Body of pancreas (tissue), 4 donors: ENCODE measurements around the gene CDH4. TPM values are rescaled to one million over a fixed set of nuclear protein-coding genes. Genes with fewer than 3 reads are reported as not detected.

ENCODE experiments used
- ATAC-seq: fragments of 150-250 bp; one replicate; pipeline ENCODE4 v1.9.1; 2016
- DNase-seq, 4 donors: peaks; one replicate each; pipeline ENCODE4 v3.0.0-alpha.2; 2019
- H3K27ac ChIP-seq, 4 donors: fragments of 200-600 bp; sonication (generic); 1 replicate in 3 of 4; 2 replicates in 1 of 4; pipeline versions ENCODE4 v1.5.1 to v1.6.1; 2016 to 2019; ENCODE audit warnings: mild to moderate bottlenecking in 1 of 4, mixed read lengths in 1 of 4, moderate library complexity in 1 of 4
- H3K27me3 ChIP-seq, 2 donors: fragments of 200-600 bp; sonication (generic); one replicate each; pipeline ENCODE4 v1.6.0; 2016; ENCODE audit warnings: mild to moderate bottlenecking in 1 of 2
- H3K36me3 ChIP-seq, 2 donors: fragments of 200-600 bp; sonication (generic); replicated peaks in 1 of 2; 2 replicates each; pipeline ENCODE4 v1.5.1; 2016; ENCODE audit warnings: low read depth in 2 of 2; ENCODE audit not compliant: insufficient read depth in 1 of 2
- H3K4me1 ChIP-seq: fragments of 200-600 bp; sonication (generic); one replicate; pipeline ENCODE4 v1.6.0; 2016
- H3K4me3 ChIP-seq, 2 donors: fragments of 200-600 bp; sonication (generic); 1 replicate in 1 of 2; 2 replicates in 1 of 2; pipeline ENCODE4 v1.5.1; 2016 to 2019
- H3K9me3 ChIP-seq, 3 donors: fragments of 200-600 bp; sonication (generic); 1 replicate in 2 of 3; 2 replicates in 1 of 3; pipeline ENCODE4 v1.5.1; 2016
- POLR2A ChIP-seq, 3 donors: fragments of 450-650 bp; IDR thresholded peaks; one replicate each; pipeline ENCODE4 v1.6.1; 2016; ENCODE audit warnings: antibody characterized with exemption in 3 of 3, mild to moderate bottlenecking in 2 of 3
- WGBS, 2 donors: methylation state at CpG; one replicate each; pipeline ENCODE4 v1.1.5; 2017; 5-methylcytosine and 5-hydroxymethylcytosine counted together
- intact Hi-C: fragments of 100-400 bp; cut with DNase I; formaldehyde crosslinking; loops from one replicate; pipeline ENCODE4 v1.15.1; 2023
- total RNA-seq, 2 donors: library from RNA; depleted of rRNA; stranded (reverse); fragments of >200 nt; gene quantifications; one replicate each; pipeline ENCODE4 v1.1.0, GENCODE V29; 2016
- TF ChIP-seq, protein P1 (sequence below), 7 experiments: fragments of 450-650 bp in 4 of 7; fragments of 200-600 bp in 3 of 7; sonication (generic) in 3 of 7; IDR thresholded peaks; one replicate each; pipeline ENCODE4 v1.5.1; 2016 to 2019; ENCODE audit warnings: antibody characterized with exemption in 7 of 7

Gene CDH4
- total RNA-seq, 2 donors from 2014 or later: 0.33 to 0.52 TPM

DNA sequence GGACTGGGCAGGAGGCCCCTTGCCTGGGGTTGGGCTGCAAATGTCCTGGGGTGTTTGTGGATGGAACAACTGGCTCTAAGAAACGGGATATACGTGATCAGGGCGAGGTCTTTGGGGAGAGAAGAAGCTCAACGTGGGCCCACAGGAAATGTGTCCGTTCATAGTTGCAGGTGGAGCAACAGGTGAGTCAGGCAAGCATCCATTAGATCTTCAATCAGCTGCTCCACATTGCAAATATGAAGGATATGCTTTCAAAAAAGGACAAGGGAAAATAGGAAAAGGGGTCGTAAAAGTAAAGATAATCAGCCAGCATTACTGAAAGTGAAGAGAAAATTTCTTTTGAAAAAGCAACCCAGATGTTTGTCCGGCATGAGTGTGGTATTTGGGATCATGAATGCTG, 251.0 kb downstream of the CDH4 start:
- Histone ChIP-seq H3K27ac (no peak overlapping the region), H3K27me3 (no peaks in the 10 kb centered on the region), H3K4me3 (no peak overlapping the region), H3K4me1 (no peaks in the 10 kb centered on the region), H3K36me3 (no peaks in the 10 kb centered on the region), H3K9me3 (no peaks in the 10 kb centered on the region)
- TF ChIP-seq, protein P1, sequence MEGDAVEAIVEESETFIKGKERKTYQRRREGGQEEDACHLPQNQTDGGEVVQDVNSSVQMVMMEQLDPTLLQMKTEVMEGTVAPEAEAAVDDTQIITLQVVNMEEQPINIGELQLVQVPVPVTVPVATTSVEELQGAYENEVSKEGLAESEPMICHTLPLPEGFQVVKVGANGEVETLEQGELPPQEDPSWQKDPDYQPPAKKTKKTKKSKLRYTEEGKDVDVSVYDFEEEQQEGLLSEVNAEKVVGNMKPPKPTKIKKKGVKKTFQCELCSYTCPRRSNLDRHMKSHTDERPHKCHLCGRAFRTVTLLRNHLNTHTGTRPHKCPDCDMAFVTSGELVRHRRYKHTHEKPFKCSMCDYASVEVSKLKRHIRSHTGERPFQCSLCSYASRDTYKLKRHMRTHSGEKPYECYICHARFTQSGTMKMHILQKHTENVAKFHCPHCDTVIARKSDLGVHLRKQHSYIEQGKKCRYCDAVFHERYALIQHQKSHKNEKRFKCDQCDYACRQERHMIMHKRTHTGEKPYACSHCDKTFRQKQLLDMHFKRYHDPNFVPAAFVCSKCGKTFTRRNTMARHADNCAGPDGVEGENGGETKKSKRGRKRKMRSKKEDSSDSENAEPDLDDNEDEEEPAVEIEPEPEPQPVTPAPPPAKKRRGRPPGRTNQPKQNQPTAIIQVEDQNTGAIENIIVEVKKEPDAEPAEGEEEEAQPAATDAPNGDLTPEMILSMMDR (IDR thresholded peaks at IDR 0.05): no peak
- TF ChIP-seq POLR2A (IDR thresholded peaks at IDR 0.05): no peak
- DNase-seq: no peak
- ATAC-seq: no peak
- intact Hi-C loops: no loop called here
- WGBS, 2 donors: 56 to 59% methylated on average over 7 of the region's 7 CpGs

DNA sequence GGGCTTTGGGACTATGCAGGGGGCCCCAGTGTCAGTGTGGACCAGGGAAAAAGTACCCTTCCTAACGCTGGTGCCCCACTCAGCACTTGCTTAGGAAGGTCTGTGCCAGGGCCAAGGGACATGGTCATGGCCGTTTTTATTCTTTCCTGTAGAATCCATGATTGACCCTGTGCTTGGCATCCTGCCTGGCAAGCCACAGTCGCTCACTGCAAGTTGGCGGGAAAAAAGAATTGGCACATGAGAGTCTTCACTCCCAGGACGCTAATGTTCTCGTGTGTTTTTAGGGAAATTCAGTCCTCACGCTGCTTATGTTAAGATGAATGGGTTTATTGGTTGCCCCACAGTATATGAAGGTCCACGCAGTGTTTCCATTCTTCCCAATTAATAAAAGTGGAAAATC, 253.4 kb downstream of the CDH4 start:
- intact Hi-C loops: no loop called here
- Histone ChIP-seq H3K27me3 (no peaks in the 10 kb centered on the region), H3K4me3 (no peak overlapping the region), H3K36me3 (no peaks in the 10 kb centered on the region), H3K27ac (no peak overlapping the region), H3K9me3 (no peaks in the 10 kb centered on the region), H3K4me1 (no peaks in the 10 kb centered on the region)
- TF ChIP-seq POLR2A (IDR thresholded peaks at IDR 0.05): no peak
- TF ChIP-seq, protein P1 (IDR thresholded peaks at IDR 0.05): no peak
- DNase-seq (no peak), ATAC-seq (no peak)
- WGBS, 2 donors: 58 to 61% methylated on average over 8 of the region's 8 CpGs

DNA sequence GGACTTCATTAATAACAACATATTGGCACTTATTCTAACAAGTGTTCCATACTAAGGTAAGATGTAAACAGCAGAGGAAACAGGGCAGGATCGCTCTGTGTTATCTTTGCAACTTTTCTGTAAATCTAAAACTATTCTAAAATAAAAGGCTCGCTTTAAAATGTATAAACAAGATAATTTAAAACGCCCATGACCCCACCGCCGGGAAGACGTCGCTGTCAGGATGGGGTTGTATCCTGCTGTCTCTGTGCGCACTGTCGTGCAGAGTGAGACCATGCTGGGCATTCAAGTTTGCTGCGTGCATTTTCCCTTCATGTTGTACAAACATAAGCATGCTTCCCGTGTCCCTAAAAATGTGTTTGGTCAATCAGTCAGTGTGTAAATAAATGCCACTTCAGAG, 255.7 kb downstream of the CDH4 start:
- intact Hi-C loops: no loop called here
- Histone ChIP-seq H3K4me1 (no peaks in the 10 kb centered on the region), H3K27me3 (no peaks in the 10 kb centered on the region), H3K9me3 (no peaks in the 10 kb centered on the region), H3K36me3 (no peaks in the 10 kb centered on the region), H3K27ac (no peak overlapping the region), H3K4me3 (no peak overlapping the region)
- TF ChIP-seq POLR2A (IDR thresholded peaks at IDR 0.05): no peak
- TF ChIP-seq, protein P1 (IDR thresholded peaks at IDR 0.05): no peak
- ATAC-seq (no peak), DNase-seq (no peak)
- WGBS, 2 donors: 48 to 53% methylated on average over 11 of the region's 11 CpGs

DNA sequence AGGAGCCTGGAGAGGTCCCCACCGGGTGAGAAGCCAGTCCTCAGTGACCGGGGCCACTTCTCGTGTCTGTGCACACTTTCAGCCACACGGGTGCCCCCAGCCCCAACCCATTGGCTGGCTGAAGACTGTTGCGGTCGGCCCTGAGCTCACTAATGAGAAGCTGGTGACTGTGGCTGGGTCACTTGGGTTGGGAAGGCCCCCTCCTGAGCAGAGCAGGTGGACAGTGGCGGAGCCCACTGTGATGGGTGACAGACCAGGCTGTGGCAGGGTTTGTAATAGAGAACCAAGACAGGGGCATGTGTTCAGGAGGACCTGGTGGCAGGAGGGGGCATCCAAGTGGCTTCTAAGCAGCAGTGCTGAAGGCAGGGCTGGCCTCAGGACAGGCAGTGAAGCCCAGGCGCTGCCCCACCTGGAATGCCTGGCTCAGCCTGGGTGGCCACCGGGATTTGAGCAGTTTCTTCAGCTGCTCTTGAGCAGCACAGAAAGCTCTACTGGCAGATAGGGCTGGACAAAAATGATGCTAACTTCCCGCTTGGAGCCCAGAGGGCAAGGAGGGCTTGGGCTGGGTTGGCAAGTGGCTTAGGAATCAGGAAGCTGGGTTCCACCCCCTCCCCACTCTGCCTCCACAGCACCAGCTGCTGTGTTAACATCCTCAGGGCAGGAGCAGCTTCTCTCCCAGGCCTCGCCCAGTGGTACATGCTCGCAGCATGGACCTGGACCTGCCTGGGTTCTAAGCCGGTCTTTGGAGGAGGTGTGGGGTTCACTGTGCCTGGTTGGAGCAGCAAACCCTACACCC, 256.4 kb downstream of the CDH4 start:
- H3K4me1 ChIP-seq: no peaks in the 10 kb centered on the region
- intact Hi-C loops: no loop called here
- no peaks in the 10 kb centered on the region for H3K36me3 ChIP-seq
- no peak overlapping the region for H3K4me3 ChIP-seq
- H3K27me3 ChIP-seq: no peaks in the 10 kb centered on the region
- no peak overlapping the region for H3K27ac ChIP-seq
- no peaks in the 10 kb centered on the region for H3K9me3 ChIP-seq
- TF ChIP-seq, protein P1 (IDR thresholded peaks at IDR 0.05): no peak
- TF ChIP-seq POLR2A (IDR thresholded peaks at IDR 0.05): no peak
- WGBS, 2 donors: 44 to 53% methylated on average over 6 to 13 of the region's 13 CpGs
- no peak for ATAC-seq
- no peak for DNase-seq

DNA sequence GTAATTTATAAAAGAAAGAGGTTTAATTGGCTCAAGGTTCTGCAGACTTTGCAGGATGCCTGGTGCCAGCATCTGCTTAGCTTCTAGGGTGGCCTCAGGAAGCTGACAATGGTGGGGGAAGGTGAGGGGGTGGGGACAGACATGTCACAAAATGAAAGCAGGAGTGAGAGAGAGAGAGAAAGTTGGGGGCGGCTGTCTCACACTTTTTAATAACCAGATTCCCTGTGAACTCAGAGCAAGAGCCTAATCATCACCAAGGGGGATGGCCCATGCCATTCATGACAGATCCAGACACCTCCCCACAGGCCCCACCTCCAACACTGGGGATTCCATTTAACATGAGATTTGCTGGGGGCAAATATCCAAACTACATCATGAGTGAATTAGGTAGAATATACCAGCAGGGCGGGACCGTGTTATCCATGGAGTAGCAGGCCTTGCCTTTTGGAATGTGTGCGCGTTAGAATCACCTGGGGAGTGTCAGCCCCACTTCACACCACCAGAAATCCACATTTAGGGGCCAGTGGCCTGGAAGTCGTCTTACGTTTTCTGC, 258.8 kb downstream of the CDH4 start:
- no peaks in the 10 kb centered on the region for H3K36me3 ChIP-seq
- TF ChIP-seq, protein P1 (IDR thresholded peaks at IDR 0.05): no peak
- TF ChIP-seq POLR2A (IDR thresholded peaks at IDR 0.05): no peak
- no peak overlapping the region for H3K4me3 ChIP-seq
- ATAC-seq (no peak), DNase-seq (no peak)
- no peaks in the 10 kb centered on the region for H3K9me3 ChIP-seq
- 65 to 74% methylated on average over 7 of the region's 7 CpGs for WGBS, 2 donors
- no peaks in the 10 kb centered on the region for H3K4me1 ChIP-seq
- no peaks in the 10 kb centered on the region for H3K27me3 ChIP-seq
- intact Hi-C loops: no loop called here
- no peak overlapping the region for H3K27ac ChIP-seq
